GM18858 (cell line): ENCODE data around the gene CENPW.

Experiments
- ATAC-seq: cut with Tn5 transposase; IDR thresholded peaks from one replicate; pipeline ENCODE4 v1.9.1; 2021; ENCODE audit not compliant: unreplicated experiment

The CENPW gene

GRCh38 chr6:126372626-126373025, 32.7 kb downstream of the CENPW start:
- ATAC-seq: no peak

DNA sequence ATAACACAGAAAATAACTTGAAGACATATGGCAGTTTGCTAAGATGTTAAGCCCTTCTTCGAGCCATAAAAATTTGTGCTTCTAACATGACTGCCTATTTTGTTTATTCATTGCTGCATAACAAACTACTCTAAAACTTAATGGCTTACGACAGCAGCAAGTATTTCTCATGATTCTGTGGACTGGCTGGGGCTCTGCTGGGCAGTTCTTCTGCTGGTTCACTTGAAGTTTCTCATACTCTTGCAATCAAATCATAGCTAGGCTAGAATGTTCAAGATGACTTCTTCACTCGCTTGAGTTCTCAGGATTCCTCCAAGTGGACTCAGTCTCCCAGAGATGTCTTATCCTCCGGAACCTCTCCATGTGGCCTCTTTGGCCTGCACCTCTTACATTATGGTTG, 33.4 kb downstream of the CENPW start:
- no peak for ATAC-seq

GRCh38 chr6:126374372-126374771, 34.5 kb downstream of the CENPW start:
- no peak for ATAC-seq

DNA sequence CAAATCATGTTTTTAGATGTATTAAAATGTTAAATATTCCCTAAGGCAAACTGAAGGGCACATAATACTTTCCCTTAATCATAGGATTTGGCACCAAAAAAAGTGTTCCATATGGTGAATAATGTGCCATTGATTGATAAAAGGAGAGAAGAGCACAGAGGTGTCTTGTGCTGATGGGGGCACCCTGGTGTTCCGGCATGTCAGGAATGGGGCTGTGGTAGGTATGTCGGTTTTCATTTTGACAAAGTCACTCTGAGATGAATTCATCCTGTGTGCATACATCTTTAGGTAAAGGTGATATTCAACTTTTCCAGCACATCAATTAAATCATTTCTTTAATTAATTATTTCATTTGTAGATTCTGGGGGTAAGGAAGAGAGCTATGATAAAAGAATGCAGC, 36.8 kb downstream of the CENPW start:
- ATAC-seq: no peak

GRCh38 chr6:126377594-126378153, 37.8 kb downstream of the CENPW start:
- ATAC-seq: no peak

DNA sequence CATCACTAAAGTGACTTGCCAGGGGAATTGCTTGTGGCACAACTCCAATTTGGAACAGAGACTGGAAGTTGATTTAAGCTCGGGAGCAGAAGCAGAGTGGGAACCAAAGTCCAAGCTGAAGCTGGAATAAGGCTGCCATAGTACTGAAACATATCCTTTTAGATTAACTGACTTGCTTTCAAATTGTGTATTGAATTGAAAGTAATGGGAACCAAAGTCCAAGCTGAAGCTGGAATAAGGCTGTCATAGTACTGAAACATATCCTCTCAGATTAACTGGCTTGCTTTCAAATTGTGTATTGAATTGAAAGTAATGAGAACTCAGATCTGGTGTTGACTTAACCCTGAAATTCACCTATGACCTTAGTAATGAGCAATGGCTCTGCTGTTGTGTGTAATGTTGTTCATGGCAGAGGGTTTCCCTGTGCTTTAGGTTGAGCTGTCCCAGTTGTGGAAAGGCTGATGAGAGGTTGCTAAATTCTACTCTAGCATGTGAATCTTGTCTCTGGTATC, 40.2 kb downstream of the CENPW start:
- ATAC-seq: no peak

- no peak for ATAC-seq
These were observed 41.6 kb downstream of the CENPW start for GRCh38 chr6:126381498-126381897.

GRCh38 chr6:126383203-126383602, 43.3 kb downstream of the CENPW start:
- ATAC-seq: no peak

- ATAC-seq: no peak
These were observed 45.6 kb downstream of the CENPW start for GRCh38 chr6:126385536-126385935.

DNA sequence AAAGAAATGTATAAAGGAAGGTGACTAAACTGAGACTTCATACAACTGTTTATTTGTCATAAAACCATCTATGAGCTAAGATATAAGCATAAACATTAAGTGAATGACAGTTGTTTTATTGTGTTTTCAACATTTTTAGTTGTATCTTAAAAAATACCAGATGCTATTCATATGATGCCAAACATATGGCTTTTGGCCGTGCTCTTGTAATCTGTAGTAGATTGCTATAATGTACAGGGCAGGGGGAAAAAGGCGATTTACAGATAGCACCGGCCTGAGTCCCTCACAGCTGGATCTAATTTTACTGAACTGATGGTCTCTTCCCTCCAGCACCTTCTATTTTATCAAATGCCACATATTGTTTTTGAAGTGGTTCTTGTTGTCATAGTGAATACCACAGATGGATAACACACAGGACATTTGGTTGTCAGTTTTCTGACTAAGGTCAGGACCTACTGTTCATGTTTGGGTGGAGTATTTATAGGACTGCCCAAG, 48.2 kb downstream of the CENPW start:
- no peak for ATAC-seq

- ATAC-seq: no peak
These were observed 56.2 kb downstream of the CENPW start for GRCh38 chr6:126396131-126396530.
